ENCODE results near the gene ANKRD63.

The ANKRD63 gene

DNA sequence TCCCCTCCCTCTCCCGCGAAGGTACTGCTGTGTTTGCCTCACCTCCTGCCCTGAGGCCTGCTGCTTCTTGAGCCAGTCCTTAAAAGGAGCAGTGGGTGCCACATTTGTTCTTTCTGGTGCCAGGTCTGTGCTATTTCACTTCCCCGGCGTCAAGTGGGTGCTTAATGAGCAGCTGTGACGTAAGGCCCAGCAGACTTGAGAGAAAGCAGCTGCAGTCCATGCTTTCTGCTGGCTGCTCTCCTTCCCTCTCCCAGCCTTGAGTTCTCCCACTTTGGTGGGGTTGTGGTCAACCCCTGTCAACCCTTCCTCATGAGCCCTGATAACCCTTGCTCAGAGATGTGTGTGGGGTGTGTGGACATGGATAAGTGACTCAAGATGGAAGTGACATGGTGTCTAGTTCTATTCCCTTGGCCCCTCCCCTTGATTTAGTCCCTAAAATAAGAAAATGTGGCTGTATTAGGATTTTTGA, 47.5 kb upstream of the ANKRD63 start:
- H3K23ac ChIP-seq (ENCODE audit: low read length in 2 of 2) = no peak overlapping the region
- peak overlapping the region; percentile 73 for H4K8ac ChIP-seq (ENCODE audit: low read length)
- H3K79me1 ChIP-seq (replicated peaks; ENCODE audit: low read length, poor library complexity, severe bottlenecking) = peaks cover 9% of the 10 kb centered on the region
- H2AK5ac ChIP-seq (ENCODE audit: low read length, severe bottlenecking) = peak overlapping the region; percentile 51
- no peak overlapping the region for H2BK5ac ChIP-seq (ENCODE audit: low read depth, low read length, poor library complexity, severe bottlenecking)
- H2AFZ ChIP-seq (ENCODE audit: low read depth, low read length) = no peak overlapping the region
- H3K4me1 ChIP-seq (ENCODE audit: control insufficient read depth, insufficient read depth, low read depth, low read length) = peaks cover 47% of the 10 kb centered on the region
- peak; percentile 90 for DNase-seq
- H2BK120ac ChIP-seq (ENCODE audit: low read depth, low read length) = peak overlapping the region; percentile 6
- H3K14ac ChIP-seq (ENCODE audit: low read length in 2 of 2) = no peak overlapping the region
- peaks cover 4 to 24% of the 10 kb centered on the region in 2 experiments for H3K36me3 ChIP-seq (ENCODE audit: control insufficient read depth in 1 of 2, insufficient read depth in 2 of 2, low read depth in 1 of 2, low read length in 2 of 2)
- H3K4me2 ChIP-seq (ENCODE audit: low read length, poor library complexity, severe bottlenecking) = no peak overlapping the region
- WGBS = 42% methylated on average over 5 of the region's 5 CpGs
- H3K27me3 ChIP-seq (ENCODE audit: control insufficient read depth in 1 of 2, insufficient read depth in 1 of 2, low read length in 2 of 2) = no peaks in the 10 kb centered on the region
- H2BK15ac ChIP-seq (ENCODE audit: low read depth, poor library complexity, severe bottlenecking) = peak overlapping the region; percentile 45
- peak overlapping the region; percentile 50 to 84 for H3K4ac ChIP-seq (ENCODE audit: low read depth in 1 of 2, low read length in 2 of 2)
- H3K9ac ChIP-seq (ENCODE audit: low read length) = no peak overlapping the region
- H3K27ac ChIP-seq (ENCODE audit: low read length, poor library complexity, severe bottlenecking) = peak overlapping the region; percentile 95
- no peaks in the 10 kb centered on the region for H3K9me3 ChIP-seq (ENCODE audit: control insufficient read depth, low read length)
- H2BK12ac ChIP-seq (ENCODE audit: low read length in 2 of 2) = peak overlapping the region in 1 of 2 experiments; percentile 79
- peak overlapping the region; percentile 5 for H4K91ac ChIP-seq (ENCODE audit: low read length)
- peak overlapping the region; percentile 65 to 77 for H3K18ac ChIP-seq (ENCODE audit: low read depth in 1 of 2, low read length in 2 of 2)
- no peak overlapping the region for H3K4me3 ChIP-seq (ENCODE audit: insufficient read depth in 1 of 2, low read depth in 1 of 2, low read length in 2 of 2)

DNA sequence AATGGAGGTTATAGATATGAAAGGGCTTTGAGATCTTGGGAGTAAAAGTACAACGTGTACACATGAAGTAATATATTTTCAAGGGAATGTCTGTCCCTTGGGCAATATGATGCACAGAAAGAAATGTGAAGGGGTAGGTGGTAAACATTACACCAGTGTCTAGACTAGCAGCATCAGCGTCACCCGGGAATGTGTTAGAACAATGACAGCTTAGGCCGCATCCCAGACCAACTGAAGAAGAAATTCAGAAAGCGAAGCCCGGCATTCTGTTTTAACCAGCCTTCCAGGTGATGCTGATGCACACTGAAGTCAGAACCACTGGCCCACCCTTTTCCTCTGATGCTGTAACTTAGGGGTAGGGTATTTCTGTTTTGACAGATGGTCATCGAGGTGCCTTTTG, 46.9 kb upstream of the ANKRD63 start:
- peak overlapping the region; percentile 65 to 92 for H3K18ac ChIP-seq (ENCODE audit: low read depth in 1 of 2, low read length in 2 of 2)
- no peak overlapping the region for H3K4me2 ChIP-seq (ENCODE audit: low read length, poor library complexity, severe bottlenecking)
- 82% methylated on average over 7 of the region's 7 CpGs for WGBS
- peak; percentile 70 for DNase-seq
- no peak overlapping the region for H3K9ac ChIP-seq (ENCODE audit: low read length)
- peak overlapping the region; percentile 42 for H2BK120ac ChIP-seq (ENCODE audit: low read depth, low read length)
- peak overlapping the region; percentile 65 to 93 for H2BK12ac ChIP-seq (ENCODE audit: low read length in 2 of 2)
- peaks cover 41% of the 10 kb centered on the region for H3K4me1 ChIP-seq (ENCODE audit: control insufficient read depth, insufficient read depth, low read depth, low read length)
- H2AFZ ChIP-seq (ENCODE audit: low read depth, low read length) = no peak overlapping the region
- H3K27me3 ChIP-seq (ENCODE audit: control insufficient read depth in 1 of 2, insufficient read depth in 1 of 2, low read length in 2 of 2) = no peaks in the 10 kb centered on the region
- H3K14ac ChIP-seq (ENCODE audit: low read length in 2 of 2) = no peak overlapping the region
- H3K79me1 ChIP-seq (replicated peaks; ENCODE audit: low read length, poor library complexity, severe bottlenecking) = peaks cover 8% of the 10 kb centered on the region
- no peak overlapping the region for H2BK5ac ChIP-seq (ENCODE audit: low read depth, low read length, poor library complexity, severe bottlenecking)
- H3K9me3 ChIP-seq (ENCODE audit: control insufficient read depth, low read length) = no peaks in the 10 kb centered on the region
- H3K23ac ChIP-seq (ENCODE audit: low read length in 2 of 2) = no peak overlapping the region
- H4K8ac ChIP-seq (ENCODE audit: low read length) = peak overlapping the region; percentile 73
- H2AK5ac ChIP-seq (ENCODE audit: low read length, severe bottlenecking) = peak overlapping the region; percentile 51
- H4K91ac ChIP-seq (ENCODE audit: low read length) = no peak overlapping the region
- peaks cover 4 to 18% of the 10 kb centered on the region in 2 experiments for H3K36me3 ChIP-seq (ENCODE audit: control insufficient read depth in 1 of 2, insufficient read depth in 2 of 2, low read depth in 1 of 2, low read length in 2 of 2)
- no peak overlapping the region for H2BK15ac ChIP-seq (ENCODE audit: low read depth, poor library complexity, severe bottlenecking)
- H3K4me3 ChIP-seq (ENCODE audit: insufficient read depth in 1 of 2, low read depth in 1 of 2, low read length in 2 of 2) = no peak overlapping the region
- peak overlapping the region; percentile 95 for H3K27ac ChIP-seq (ENCODE audit: low read length, poor library complexity, severe bottlenecking)
- peak overlapping the region in 1 of 2 experiments; percentile 50 for H3K4ac ChIP-seq (ENCODE audit: low read depth in 1 of 2, low read length in 2 of 2)

GRCh38 chr15:40328751-40329150, 45.9 kb upstream of the ANKRD63 start:
- Histone ChIP-seq H3K36me3 (ENCODE audit: control insufficient read depth in 1 of 2, insufficient read depth in 2 of 2, low read depth in 1 of 2, low read length in 2 of 2) (peaks cover 4 to 11% of the 10 kb centered on the region in 2 experiments), H3K79me1 (replicated peaks; ENCODE audit: low read length, poor library complexity, severe bottlenecking) (peaks cover 5% of the 10 kb centered on the region), H3K9ac (ENCODE audit: low read length) (no peak overlapping the region), H3K23ac (ENCODE audit: low read length in 2 of 2) (no peak overlapping the region), H3K9me3 (ENCODE audit: control insufficient read depth, low read length) (no peaks in the 10 kb centered on the region), H3K4ac (ENCODE audit: low read depth in 1 of 2, low read length in 2 of 2) (peak overlapping the region; percentile 46 to 89), H3K4me3 (ENCODE audit: insufficient read depth in 1 of 2, low read depth in 1 of 2, low read length in 2 of 2) (no peak overlapping the region), H2BK12ac (ENCODE audit: low read length in 2 of 2) (peak overlapping the region; percentile 33 to 78), H3K27ac (ENCODE audit: low read length, poor library complexity, severe bottlenecking) (peak overlapping the region; percentile 95), H2BK15ac (ENCODE audit: low read depth, poor library complexity, severe bottlenecking) (no peak overlapping the region), H3K4me2 (ENCODE audit: low read length, poor library complexity, severe bottlenecking) (peak overlapping the region; percentile 8), H2AK5ac (ENCODE audit: low read length, severe bottlenecking) (peak overlapping the region; percentile 94), H3K4me1 (ENCODE audit: control insufficient read depth, insufficient read depth, low read depth, low read length) (peaks cover 31% of the 10 kb centered on the region), H3K27me3 (ENCODE audit: control insufficient read depth in 1 of 2, insufficient read depth in 1 of 2, low read length in 2 of 2) (no peaks in the 10 kb centered on the region), H4K91ac (ENCODE audit: low read length) (peak overlapping the region; percentile 76), H4K8ac (ENCODE audit: low read length) (peak overlapping the region; percentile 52), H3K18ac (ENCODE audit: low read depth in 1 of 2, low read length in 2 of 2) (peak overlapping the region; percentile 81 to 95), H2BK120ac (ENCODE audit: low read depth, low read length) (peak overlapping the region; percentile 76), H2BK5ac (ENCODE audit: low read depth, low read length, poor library complexity, severe bottlenecking) (peak overlapping the region; percentile 91), H2AFZ (ENCODE audit: low read depth, low read length) (no peak overlapping the region), H3K14ac (ENCODE audit: low read length in 2 of 2) (no peak overlapping the region)
- peak; percentile 51 for DNase-seq
- WGBS = 53% methylated on average over 5 of the region's 5 CpGs

GRCh38 chr15:40328176-40328575, 45.3 kb upstream of the ANKRD63 start:
- H3K18ac ChIP-seq (ENCODE audit: low read depth in 1 of 2, low read length in 2 of 2) = peak overlapping the region; percentile 81 to 95
- WGBS = 4% methylated on average over 3 of the region's 3 CpGs
- DNase-seq = peak; percentile 84
- H3K9ac ChIP-seq (ENCODE audit: low read length) = no peak overlapping the region
- peak overlapping the region; percentile 8 for H3K4me2 ChIP-seq (ENCODE audit: low read length, poor library complexity, severe bottlenecking)
- H3K79me1 ChIP-seq (replicated peaks; ENCODE audit: low read length, poor library complexity, severe bottlenecking) = peaks cover 5% of the 10 kb centered on the region
- H4K8ac ChIP-seq (ENCODE audit: low read length) = peak overlapping the region; percentile 83
- H2AK5ac ChIP-seq (ENCODE audit: low read length, severe bottlenecking) = peak overlapping the region; percentile 94
- peaks cover 28% of the 10 kb centered on the region for H3K4me1 ChIP-seq (ENCODE audit: control insufficient read depth, insufficient read depth, low read depth, low read length)
- no peak overlapping the region for H3K23ac ChIP-seq (ENCODE audit: low read length in 2 of 2)
- H2AFZ ChIP-seq (ENCODE audit: low read depth, low read length) = no peak overlapping the region
- H3K4me3 ChIP-seq (ENCODE audit: insufficient read depth in 1 of 2, low read depth in 1 of 2, low read length in 2 of 2) = no peak overlapping the region
- peak overlapping the region; percentile 95 for H3K27ac ChIP-seq (ENCODE audit: low read length, poor library complexity, severe bottlenecking)
- peak overlapping the region; percentile 46 to 89 for H3K4ac ChIP-seq (ENCODE audit: low read depth in 1 of 2, low read length in 2 of 2)
- H3K36me3 ChIP-seq (ENCODE audit: control insufficient read depth in 1 of 2, insufficient read depth in 2 of 2, low read depth in 1 of 2, low read length in 2 of 2) = peaks cover 4 to 9% of the 10 kb centered on the region in 2 experiments
- H3K9me3 ChIP-seq (ENCODE audit: control insufficient read depth, low read length) = no peaks in the 10 kb centered on the region
- H2BK15ac ChIP-seq (ENCODE audit: low read depth, poor library complexity, severe bottlenecking) = peak overlapping the region; percentile 1
- H2BK12ac ChIP-seq (ENCODE audit: low read length in 2 of 2) = peak overlapping the region; percentile 33 to 78
- no peaks in the 10 kb centered on the region for H3K27me3 ChIP-seq (ENCODE audit: control insufficient read depth in 1 of 2, insufficient read depth in 1 of 2, low read length in 2 of 2)
- H2BK120ac ChIP-seq (ENCODE audit: low read depth, low read length) = peak overlapping the region; percentile 76
- H2BK5ac ChIP-seq (ENCODE audit: low read depth, low read length, poor library complexity, severe bottlenecking) = peak overlapping the region; percentile 91
- H3K14ac ChIP-seq (ENCODE audit: low read length in 2 of 2) = peak overlapping the region in 1 of 2 experiments; percentile 13
- peak overlapping the region; percentile 76 for H4K91ac ChIP-seq (ENCODE audit: low read length)

All from mesenchymal stem cell (in vitro differentiated cells and primary cell).